BE2C (cell line): ENCODE measurements around the gene STMN3.

Experiments
- DNase-seq: peaks from one replicate; pipeline ENCODE4 v3.0.0-alpha.2; 2020
- H3K27me3 ChIP-seq: fragments of 250-450 bp; sonication (Bioruptor Pico); 2 replicates; pipeline ENCODE4 v1.5.1; 2020; ENCODE audit warnings: mild to moderate bottlenecking
- H3K36me3 ChIP-seq: fragments of 250-450 bp; sonication (Bioruptor Pico); 2 replicates; pipeline ENCODE4 v1.5.1; 2020; ENCODE audit warnings: mild to moderate bottlenecking
- H3K4me1 ChIP-seq: fragments of 250-450 bp; sonication (Bioruptor Pico); 2 replicates; pipeline ENCODE4 v1.5.1; 2020
- H3K4me3 ChIP-seq: 2 replicates; pipeline ENCODE4 v1.5.1; 2011; ENCODE audit warnings: low read depth, low read length
- H3K9me3 ChIP-seq: fragments of 250-450 bp; sonication (Bioruptor Pico); 2 replicates; pipeline ENCODE4 v1.5.1; 2020
- TF ChIP-seq, protein P1 (sequence below): IDR thresholded peaks from 2 replicates; pipeline ENCODE4 v1.5.1; 2012; ENCODE audit warnings: mild to moderate bottlenecking, low read depth, low read length

STMN3 gene

GRCh38 chr20:63645218-63645617 is 8.0 kb downstream of the STMN3 start:
- TF ChIP-seq, protein P1, sequence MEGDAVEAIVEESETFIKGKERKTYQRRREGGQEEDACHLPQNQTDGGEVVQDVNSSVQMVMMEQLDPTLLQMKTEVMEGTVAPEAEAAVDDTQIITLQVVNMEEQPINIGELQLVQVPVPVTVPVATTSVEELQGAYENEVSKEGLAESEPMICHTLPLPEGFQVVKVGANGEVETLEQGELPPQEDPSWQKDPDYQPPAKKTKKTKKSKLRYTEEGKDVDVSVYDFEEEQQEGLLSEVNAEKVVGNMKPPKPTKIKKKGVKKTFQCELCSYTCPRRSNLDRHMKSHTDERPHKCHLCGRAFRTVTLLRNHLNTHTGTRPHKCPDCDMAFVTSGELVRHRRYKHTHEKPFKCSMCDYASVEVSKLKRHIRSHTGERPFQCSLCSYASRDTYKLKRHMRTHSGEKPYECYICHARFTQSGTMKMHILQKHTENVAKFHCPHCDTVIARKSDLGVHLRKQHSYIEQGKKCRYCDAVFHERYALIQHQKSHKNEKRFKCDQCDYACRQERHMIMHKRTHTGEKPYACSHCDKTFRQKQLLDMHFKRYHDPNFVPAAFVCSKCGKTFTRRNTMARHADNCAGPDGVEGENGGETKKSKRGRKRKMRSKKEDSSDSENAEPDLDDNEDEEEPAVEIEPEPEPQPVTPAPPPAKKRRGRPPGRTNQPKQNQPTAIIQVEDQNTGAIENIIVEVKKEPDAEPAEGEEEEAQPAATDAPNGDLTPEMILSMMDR, result no peak
- peaks cover 44% of the 10 kb centered on the region for H3K36me3 ChIP-seq
- H3K9me3 ChIP-seq, result no peaks in the 10 kb centered on the region
- no peak overlapping the region for H3K4me3 ChIP-seq
- DNase-seq, result no peak
- H3K4me1 ChIP-seq, result peaks cover 3% of the 10 kb centered on the region
- H3K27me3 ChIP-seq, result peaks cover 3% of the 10 kb centered on the region; the same call in 1 of the 2 replicates

- no peaks in the 10 kb centered on the region for H3K9me3 ChIP-seq
- H3K4me3 ChIP-seq, result no peak overlapping the region
- TF ChIP-seq, protein P1, result no peak
- peaks cover 41% of the 10 kb centered on the region for H3K36me3 ChIP-seq
- DNase-seq, result no peak
- peaks cover 3% of the 10 kb centered on the region; the same call in 1 of the 2 replicates for H3K27me3 ChIP-seq
- peaks cover 3% of the 10 kb centered on the region for H3K4me1 ChIP-seq
Measured at GRCh38 chr20:63643946-63644345, 9.3 kb downstream of the STMN3 start.

GRCh38 chr20:63643499-63643898 is 9.7 kb downstream of the STMN3 start:
- Histone ChIP-seq H3K27me3 (peaks cover 3% of the 10 kb centered on the region; the same call in 1 of the 2 replicates), H3K36me3 (peaks cover 36% of the 10 kb centered on the region), H3K4me3 (no peak overlapping the region), H3K9me3 (no peaks in the 10 kb centered on the region), H3K4me1 (peaks cover 3% of the 10 kb centered on the region)
- no peak for DNase-seq
- TF ChIP-seq, protein P1, result no peak

- Histone ChIP-seq H3K9me3 (no peaks in the 10 kb centered on the region), H3K4me3 (peak overlapping the region; percentile 38; the same call in 1 of the 2 replicates), H3K36me3 (peaks cover 31% of the 10 kb centered on the region), H3K4me1 (peaks cover 3% of the 10 kb centered on the region), H3K27me3 (peaks cover 3% of the 10 kb centered on the region; the same call in 1 of the 2 replicates)
- TF ChIP-seq, protein P1, result no peak
- no peak for DNase-seq
Measured at GRCh38 chr20:63642527-63643247, 10.5 kb downstream of the STMN3 start.

GRCh38 chr20:63641792-63642523 is 11.3 kb downstream of the STMN3 start:
- H3K4me1 ChIP-seq, result peaks cover 3% of the 10 kb centered on the region
- H3K4me3 ChIP-seq, result peak overlapping the region; percentile 38
- TF ChIP-seq, protein P1, result peak; percentile 40
- peaks cover 3% of the 10 kb centered on the region; the same call in 1 of the 2 replicates for H3K27me3 ChIP-seq
- H3K36me3 ChIP-seq, result peaks cover 31% of the 10 kb centered on the region
- peak; percentile 93 for DNase-seq
- no peaks in the 10 kb centered on the region for H3K9me3 ChIP-seq
